Tibial nerve (tissue), 4 donors: ENCODE data around the gene ZNF628.

Experiments
- EP300 ChIP-seq, 2 donors: sonication (generic); formaldehyde crosslinking; IDR thresholded peaks; one replicate each; pipeline ENCODE4 v1.6.1; 2017; ENCODE audit warnings: antibody characterized with exemption in 2 of 2, mild to moderate bottlenecking in 1 of 2
- POLR2A ChIP-seq, 2 donors: fragments of 450-650 bp; IDR thresholded peaks; one replicate each; pipeline ENCODE4 v1.6.1; 2017; ENCODE audit warnings: antibody characterized with exemption in 2 of 2, mild to moderate bottlenecking in 2 of 2, moderate library complexity in 2 of 2
- TF ChIP-seq, protein P1 (sequence below), 5 experiments: fragments of 200-600 bp in 3 of 5; fragments of 450-650 bp in 2 of 5; sonication (generic) in 3 of 5; IDR thresholded peaks; one replicate each; pipeline ENCODE4 v1.5.1; 2016 to 2019; ENCODE audit warnings: antibody characterized with exemption in 5 of 5, mild to moderate bottlenecking in 3 of 5, moderate library complexity in 2 of 5

- TF ChIP-seq, protein P1, sequence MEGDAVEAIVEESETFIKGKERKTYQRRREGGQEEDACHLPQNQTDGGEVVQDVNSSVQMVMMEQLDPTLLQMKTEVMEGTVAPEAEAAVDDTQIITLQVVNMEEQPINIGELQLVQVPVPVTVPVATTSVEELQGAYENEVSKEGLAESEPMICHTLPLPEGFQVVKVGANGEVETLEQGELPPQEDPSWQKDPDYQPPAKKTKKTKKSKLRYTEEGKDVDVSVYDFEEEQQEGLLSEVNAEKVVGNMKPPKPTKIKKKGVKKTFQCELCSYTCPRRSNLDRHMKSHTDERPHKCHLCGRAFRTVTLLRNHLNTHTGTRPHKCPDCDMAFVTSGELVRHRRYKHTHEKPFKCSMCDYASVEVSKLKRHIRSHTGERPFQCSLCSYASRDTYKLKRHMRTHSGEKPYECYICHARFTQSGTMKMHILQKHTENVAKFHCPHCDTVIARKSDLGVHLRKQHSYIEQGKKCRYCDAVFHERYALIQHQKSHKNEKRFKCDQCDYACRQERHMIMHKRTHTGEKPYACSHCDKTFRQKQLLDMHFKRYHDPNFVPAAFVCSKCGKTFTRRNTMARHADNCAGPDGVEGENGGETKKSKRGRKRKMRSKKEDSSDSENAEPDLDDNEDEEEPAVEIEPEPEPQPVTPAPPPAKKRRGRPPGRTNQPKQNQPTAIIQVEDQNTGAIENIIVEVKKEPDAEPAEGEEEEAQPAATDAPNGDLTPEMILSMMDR (IDR thresholded peaks at IDR 0.05) = no peak
- TF ChIP-seq POLR2A (IDR thresholded peaks at IDR 0.05) = no peak
- no peak for TF ChIP-seq EP300 (IDR thresholded peaks at IDR 0.05)
These were observed 30.4 kb upstream of the ZNF628 start for GRCh38 chr19:55446060-55446459.
